NB4 (cell line): Measurements from ENCODE around the gene ARIH2.

Experiments
- DNase-seq: peaks from one replicate; pipeline ENCODE4 v3.0.0; 2010; ENCODE audit warnings: low read depth
- H3K4me3 ChIP-seq: one replicate; pipeline ENCODE4 v1.5.1; 2011; ENCODE audit warnings: mild to moderate bottlenecking, low read depth, low read length, moderate library complexity
- CTCF ChIP-seq: IDR thresholded peaks from one replicate; pipeline ENCODE4 v1.5.1; 2012; ENCODE audit warnings: low read depth, low read length
- MAX ChIP-seq: IDR thresholded peaks from 2 replicates; pipeline ENCODE4 v1.6.1; 2011; ENCODE audit warnings: low read depth, low read length
- MYC ChIP-seq: IDR thresholded peaks from 2 replicates; pipeline ENCODE4 v1.6.1; 2011; ENCODE audit warnings: low read depth, low read length
- POLR2A ChIP-seq: IDR thresholded peaks from 2 replicates; pipeline ENCODE4 v1.6.1; 2011; ENCODE audit warnings: mild to moderate bottlenecking; ENCODE audit not compliant: insufficient read length; ENCODE audit errors: extremely low read depth

Gene ARIH2

GRCh38 chr3:48974076-48974864 lies 55.6 kb downstream of the ARIH2 start:
- DNase-seq = no peak
- H3K4me3 ChIP-seq = no peak overlapping the region
- TF ChIP-seq POLR2A (no peak), CTCF (no peak), MAX (no peak), MYC (no peak)

GRCh38 chr3:48979451-48979850 lies 60.8 kb downstream of the ARIH2 start:
- no peak for DNase-seq
- TF ChIP-seq POLR2A (no peak), CTCF (no peak), MYC (no peak), MAX (no peak)
- H3K4me3 ChIP-seq = no peak overlapping the region

- no peak for TF ChIP-seq CTCF
- TF ChIP-seq MAX = no peak
- TF ChIP-seq POLR2A = no peak
- TF ChIP-seq MYC = no peak
- no peak overlapping the region for H3K4me3 ChIP-seq
- no peak for DNase-seq
Measured at GRCh38 chr3:48980295-48980694, 61.7 kb downstream of the ARIH2 start.

GRCh38 chr3:48982016-48982415 lies 63.4 kb downstream of the ARIH2 start:
- DNase-seq = no peak
- TF ChIP-seq POLR2A (no peak), MYC (no peak), MAX (no peak), CTCF (no peak)
- H3K4me3 ChIP-seq = no peak overlapping the region

GRCh38 chr3:48982686-48983085 lies 64.0 kb downstream of the ARIH2 start:
- H3K4me3 ChIP-seq = no peak overlapping the region
- DNase-seq = no peak
- TF ChIP-seq MYC = no peak
- TF ChIP-seq CTCF = no peak
- TF ChIP-seq POLR2A = no peak
- no peak for TF ChIP-seq MAX
